ENCODE measurements around the gene TPST2.

The TPST2 gene

GRCh38 chr22:26577081-26577480, 12.9 kb downstream of the TPST2 start:
- Mint-ChIP-seq H3K9me3 (no peaks in the 10 kb centered on the region), H3K36me3 (ENCODE audit: low read depth) (peaks cover 5% of the 10 kb centered on the region), H3K27me3 (ENCODE audit: low read depth) (no peaks in the 10 kb centered on the region), H3K4me1 (peaks cover 20% of the 10 kb centered on the region), H3K27ac (no peak overlapping the region), H3K4me3 (no peak overlapping the region)
- TF ChIP-seq CTCF (IDR thresholded peaks at IDR 0.05; ENCODE audit: unreplicated experiment in 3 of 3): no peak

DNA sequence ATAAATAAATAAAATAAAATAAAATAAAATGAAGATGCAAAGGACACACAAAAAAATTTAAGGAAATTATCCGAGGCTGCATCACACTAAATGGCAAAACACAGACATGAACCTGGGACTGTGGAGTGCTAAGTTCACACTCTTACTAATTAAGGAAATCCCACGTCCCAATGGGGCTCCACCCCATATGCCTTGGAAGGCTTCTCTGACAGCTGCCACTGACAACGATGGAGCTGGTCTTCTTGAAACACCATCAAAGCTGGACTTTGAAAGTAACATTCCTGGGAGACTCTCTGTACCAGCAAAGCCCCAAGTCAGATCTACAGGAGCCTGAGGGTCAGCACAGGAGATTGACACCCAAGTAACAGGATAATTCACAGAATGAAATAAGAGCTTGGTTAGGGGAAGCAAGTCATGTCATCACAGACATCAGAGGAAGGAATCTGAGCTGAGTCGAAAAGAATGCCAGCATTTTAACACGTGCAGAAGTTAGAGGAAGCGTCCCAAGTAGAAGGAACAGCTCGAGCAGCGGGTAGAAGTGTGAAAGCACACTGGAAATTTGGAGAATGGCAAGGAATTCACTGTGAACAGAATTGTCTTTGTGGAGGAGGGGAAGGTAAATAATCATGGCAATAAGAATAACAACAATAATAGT, 13.8 kb downstream of the TPST2 start:
- no peaks in the 10 kb centered on the region for H3K9me3 Mint-ChIP-seq
- peak overlapping the region in 2 of 3 experiments; percentile 6 to 36 for H3K27ac Mint-ChIP-seq
- no peak overlapping the region for H3K4me3 Mint-ChIP-seq
- peaks cover 5% of the 10 kb centered on the region for H3K36me3 Mint-ChIP-seq (ENCODE audit: low read depth)
- no peak for TF ChIP-seq CTCF (IDR thresholded peaks at IDR 0.05; ENCODE audit: unreplicated experiment in 3 of 3)
- H3K4me1 Mint-ChIP-seq: peaks cover 20% of the 10 kb centered on the region
- H3K27me3 Mint-ChIP-seq (ENCODE audit: low read depth): no peaks in the 10 kb centered on the region

- H3K4me1 Mint-ChIP-seq: peaks cover 20% of the 10 kb centered on the region
- TF ChIP-seq CTCF (IDR thresholded peaks at IDR 0.05; ENCODE audit: unreplicated experiment in 3 of 3): no peak
- peak overlapping the region; percentile 95 to 99 (median 96) for H3K27ac Mint-ChIP-seq
- H3K36me3 Mint-ChIP-seq (ENCODE audit: low read depth): peaks cover 5% of the 10 kb centered on the region
- H3K9me3 Mint-ChIP-seq: no peaks in the 10 kb centered on the region
- H3K4me3 Mint-ChIP-seq: no peak overlapping the region
- no peaks in the 10 kb centered on the region for H3K27me3 Mint-ChIP-seq (ENCODE audit: low read depth)
Measured at GRCh38 chr22:26574001-26574723, 15.8 kb downstream of the TPST2 start.

- no peaks in the 10 kb centered on the region for H3K27me3 Mint-ChIP-seq (ENCODE audit: low read depth)
- TF ChIP-seq CTCF (IDR thresholded peaks at IDR 0.05; ENCODE audit: unreplicated experiment in 3 of 3): no peak
- H3K4me3 Mint-ChIP-seq: no peak overlapping the region
- peaks cover 24% of the 10 kb centered on the region for H3K4me1 Mint-ChIP-seq
- H3K27ac Mint-ChIP-seq: peak overlapping the region; percentile 95 to 99 (median 96)
- H3K36me3 Mint-ChIP-seq (ENCODE audit: low read depth): peaks cover 5% of the 10 kb centered on the region
- H3K9me3 Mint-ChIP-seq: no peaks in the 10 kb centered on the region
Measured at GRCh38 chr22:26573026-26573662, 16.8 kb downstream of the TPST2 start.

DNA sequence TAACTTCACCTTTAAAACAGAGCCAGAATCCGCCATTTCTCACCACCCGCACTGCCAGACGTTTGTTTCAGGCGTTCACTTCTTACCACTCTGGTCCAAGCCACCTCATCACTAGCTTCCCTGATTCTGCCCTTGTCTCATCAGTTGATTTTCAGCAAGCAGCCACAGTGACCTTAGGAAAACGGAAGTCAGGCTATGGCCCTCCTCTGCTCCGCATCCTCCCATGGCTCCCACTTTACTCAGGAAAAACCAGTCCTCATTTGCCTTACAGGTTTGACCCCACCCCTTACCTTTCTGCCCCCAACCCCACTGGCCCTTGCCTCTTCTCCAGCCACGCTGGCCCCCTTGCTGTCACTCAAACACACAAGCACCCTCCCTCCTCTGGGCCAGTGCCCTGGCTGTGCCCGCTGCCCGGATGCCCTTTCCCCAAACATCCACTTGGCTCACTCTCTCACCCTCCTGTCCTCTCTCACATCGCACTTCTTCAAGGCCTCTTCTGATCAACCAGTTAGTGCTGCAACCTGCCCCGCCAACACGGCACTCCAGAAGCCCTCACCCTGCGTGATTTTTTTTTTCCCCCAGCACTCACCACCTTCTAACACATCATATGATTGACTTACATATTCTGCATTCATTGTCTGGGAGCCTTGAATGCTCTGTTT, 18.9 kb downstream of the TPST2 start:
- no peaks in the 10 kb centered on the region for H3K9me3 Mint-ChIP-seq
- H3K27me3 Mint-ChIP-seq (ENCODE audit: low read depth): no peaks in the 10 kb centered on the region
- H3K4me1 Mint-ChIP-seq: peaks cover 23% of the 10 kb centered on the region
- peak overlapping the region; percentile 17 to 56 (median 40) for H3K27ac Mint-ChIP-seq
- no peak overlapping the region for H3K4me3 Mint-ChIP-seq
- H3K36me3 Mint-ChIP-seq (ENCODE audit: low read depth): no peaks in the 10 kb centered on the region
- no peak for TF ChIP-seq CTCF (IDR thresholded peaks at IDR 0.05; ENCODE audit: unreplicated experiment in 3 of 3)

Measured in nephron (organoid).